Fibroblast of lung (primary cell): ENCODE results near the gene TEAD3. TPM values are rescaled to one million over a fixed set of nuclear protein-coding genes. Genes with fewer than 3 reads are reported as not detected.

Experiments used
- DNase-seq, 2 donors: peaks; one replicate each; pipeline versions ENCODE4 v3.0.0 to v3.0.0-alpha.2; 2010; ENCODE audit warnings: low read depth in 2 of 2
- H2AFZ ChIP-seq: 2 replicates; pipeline ENCODE4 v1.5.1; 2012; ENCODE audit warnings: low read length, control low read depth, inconsistent platforms
- H3K27ac ChIP-seq: 2 replicates; pipeline ENCODE4 v1.5.1; 2011; ENCODE audit warnings: low read length, control low read depth; ENCODE audit not compliant: insufficient read depth
- H3K27me3 ChIP-seq: 2 replicates; pipeline ENCODE4 v1.5.1; 2011; ENCODE audit warnings: mild to moderate bottlenecking, low read length; ENCODE audit not compliant: control insufficient read depth, insufficient read depth
- H3K36me3 ChIP-seq: 2 replicates; pipeline ENCODE4 v1.5.1; 2011; ENCODE audit warnings: low read length; ENCODE audit not compliant: control insufficient read depth, insufficient read depth
- H3K4me1 ChIP-seq: 2 replicates; pipeline ENCODE4 v1.5.1; 2011; ENCODE audit warnings: low read length; ENCODE audit not compliant: control insufficient read depth, insufficient read depth; ENCODE audit errors: extremely low read depth
- H3K4me2 ChIP-seq: 2 replicates; pipeline ENCODE4 v1.5.1; 2011; ENCODE audit warnings: low read length, control low read depth; ENCODE audit not compliant: insufficient read depth; ENCODE audit errors: extremely low read depth
- H3K4me3 ChIP-seq, 4 experiments: fragments of 200-600 bp in 1 of 4; sonication (generic) in 1 of 4; replicated peaks in 1 of 4; 2 replicates each; pipeline ENCODE4 v1.5.1; 2011 to 2016; ENCODE audit warnings: low read length in 4 of 4, low read depth in 3 of 4, mild to moderate bottlenecking in 3 of 4, control low read depth in 2 of 4, inconsistent platforms in 1 of 4, mixed read lengths in 1 of 4; ENCODE audit not compliant: insufficient read depth in 1 of 4; ENCODE audit errors: control extremely low read depth in 1 of 4
- H3K79me2 ChIP-seq: 2 replicates; pipeline ENCODE4 v1.5.1; 2012; ENCODE audit warnings: mild to moderate bottlenecking, low read length, inconsistent platforms; ENCODE audit not compliant: control insufficient read depth, insufficient read depth
- H3K9ac ChIP-seq: 2 replicates; pipeline ENCODE4 v1.5.1; 2011; ENCODE audit warnings: mild to moderate bottlenecking, low read length, control low read depth; ENCODE audit not compliant: insufficient read depth
- H3K9me3 ChIP-seq: 2 replicates; pipeline ENCODE4 v1.5.1; 2012; ENCODE audit warnings: low read depth, low read length; ENCODE audit not compliant: control insufficient read depth, insufficient read depth
- H4K20me1 ChIP-seq: 2 replicates; pipeline ENCODE4 v1.5.1; 2011; ENCODE audit warnings: low read length; ENCODE audit not compliant: control insufficient read depth, insufficient read depth; ENCODE audit errors: extremely low read depth
- EZH2 ChIP-seq: IDR thresholded peaks from 2 replicates; pipeline ENCODE4 v1.5.1; 2012; ENCODE audit warnings: low read length, control low read depth, mild to moderate bottlenecking; ENCODE audit errors: missing control alignments
- polyA plus RNA-seq, 2 donors: library from polyadenylated mRNA; depleted of rRNA in 1 of 2; stranded (reverse) in 1 of 2; unstranded in 1 of 2; fragments of >200 nt; gene quantifications; 2 replicates each; pipeline ENCODE4 v1.2.1, GENCODE V29; 2011 to 2012; ENCODE audit warnings: missing spikeins in 1 of 2
- total RNA-seq: library from RNA; depleted of rRNA; stranded (reverse); fragments of >200 nt; gene quantifications from 2 replicates; pipeline ENCODE4 v1.2.1, GENCODE V29; 2014
- TF ChIP-seq, protein P1 (sequence below), 2 donors: IDR thresholded peaks in 1 of 2; conservative IDR thresholded peaks in 1 of 2; 1 replicate in 1 of 2; 2 replicates in 1 of 2; pipeline ENCODE4 v1.5.1; 2011 to 2012; ENCODE audit warnings: low read length in 2 of 2, control low read depth in 1 of 2, inconsistent platforms in 1 of 2, low read depth in 1 of 2, mild to moderate bottlenecking in 1 of 2

Gene TEAD3
- total and polyA plus RNA-seq, 2 donors (not counting 1 experiment from before 2014, with no cell fraction given): 9.6 to 26.7 TPM

GRCh38 chr6:35483893-35484645 is 12.8 kb downstream of the TEAD3 start:
- H3K79me2 ChIP-seq: peaks cover 20% of the 10 kb centered on the region

DNA sequence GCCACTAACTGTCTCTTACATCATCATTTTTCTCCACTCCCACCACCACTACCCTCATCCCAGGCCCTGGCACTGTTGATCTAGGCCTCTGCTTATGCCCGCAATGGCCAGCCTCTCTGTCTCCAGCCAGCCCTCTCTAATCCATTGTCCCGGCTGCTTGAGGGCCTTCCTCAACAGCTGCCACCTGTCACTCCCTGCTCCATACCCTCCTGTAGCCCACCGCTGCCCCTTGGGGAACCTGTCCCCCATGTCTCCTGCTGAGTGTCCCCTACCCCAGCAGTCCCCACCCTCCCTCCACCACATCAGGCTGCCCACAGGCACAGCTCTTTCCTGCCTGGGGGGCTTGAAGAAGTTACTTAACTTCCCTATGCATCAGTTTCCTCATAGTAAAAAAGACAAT is 13.4 kb downstream of the TEAD3 start:
- no peak for TF ChIP-seq EZH2
- TF ChIP-seq, protein P1, sequence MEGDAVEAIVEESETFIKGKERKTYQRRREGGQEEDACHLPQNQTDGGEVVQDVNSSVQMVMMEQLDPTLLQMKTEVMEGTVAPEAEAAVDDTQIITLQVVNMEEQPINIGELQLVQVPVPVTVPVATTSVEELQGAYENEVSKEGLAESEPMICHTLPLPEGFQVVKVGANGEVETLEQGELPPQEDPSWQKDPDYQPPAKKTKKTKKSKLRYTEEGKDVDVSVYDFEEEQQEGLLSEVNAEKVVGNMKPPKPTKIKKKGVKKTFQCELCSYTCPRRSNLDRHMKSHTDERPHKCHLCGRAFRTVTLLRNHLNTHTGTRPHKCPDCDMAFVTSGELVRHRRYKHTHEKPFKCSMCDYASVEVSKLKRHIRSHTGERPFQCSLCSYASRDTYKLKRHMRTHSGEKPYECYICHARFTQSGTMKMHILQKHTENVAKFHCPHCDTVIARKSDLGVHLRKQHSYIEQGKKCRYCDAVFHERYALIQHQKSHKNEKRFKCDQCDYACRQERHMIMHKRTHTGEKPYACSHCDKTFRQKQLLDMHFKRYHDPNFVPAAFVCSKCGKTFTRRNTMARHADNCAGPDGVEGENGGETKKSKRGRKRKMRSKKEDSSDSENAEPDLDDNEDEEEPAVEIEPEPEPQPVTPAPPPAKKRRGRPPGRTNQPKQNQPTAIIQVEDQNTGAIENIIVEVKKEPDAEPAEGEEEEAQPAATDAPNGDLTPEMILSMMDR (conservative IDR thresholded peaks at IDR 0.05 in 1 of 2, IDR thresholded peaks at IDR 0.05 in 1 of 2; ENCODE audit: low read depth in 1 of 2, low read length in 2 of 2): no peak
- H3K79me2 ChIP-seq: peaks cover 19% of the 10 kb centered on the region
- peaks cover 31% of the 10 kb centered on the region for H3K4me1 ChIP-seq
- no peak overlapping the region for H3K4me3 ChIP-seq
- peaks cover 15% of the 10 kb centered on the region for H3K36me3 ChIP-seq
- no peak overlapping the region for H3K4me2 ChIP-seq
- no peak overlapping the region for H3K27ac ChIP-seq
- no peaks in the 10 kb centered on the region for H3K27me3 ChIP-seq
- H4K20me1 ChIP-seq: no peaks in the 10 kb centered on the region
- no peak overlapping the region for H2AFZ ChIP-seq
- no peak overlapping the region for H3K9ac ChIP-seq
- no peaks in the 10 kb centered on the region for H3K9me3 ChIP-seq
- DNase-seq: no peak

More at GRCh38 chr6:35483893-35484645, 12.8 kb downstream of the TEAD3 start:
- Histone ChIP-seq H3K27ac (no peak overlapping the region), H3K27me3 (no peaks in the 10 kb centered on the region), H3K9ac (no peak overlapping the region), H3K4me2 (no peak overlapping the region), H4K20me1 (no peaks in the 10 kb centered on the region), H3K4me1 (peaks cover 31% of the 10 kb centered on the region), H2AFZ (no peak overlapping the region), H3K9me3 (no peaks in the 10 kb centered on the region), H3K36me3 (peaks cover 14% of the 10 kb centered on the region), H3K4me3 (no peak overlapping the region)
- no peak for TF ChIP-seq EZH2
- TF ChIP-seq, protein P1 (conservative IDR thresholded peaks at IDR 0.05 in 1 of 2, IDR thresholded peaks at IDR 0.05 in 1 of 2; ENCODE audit: low read depth in 1 of 2, low read length in 2 of 2): no peak
- no peak for DNase-seq

DNA sequence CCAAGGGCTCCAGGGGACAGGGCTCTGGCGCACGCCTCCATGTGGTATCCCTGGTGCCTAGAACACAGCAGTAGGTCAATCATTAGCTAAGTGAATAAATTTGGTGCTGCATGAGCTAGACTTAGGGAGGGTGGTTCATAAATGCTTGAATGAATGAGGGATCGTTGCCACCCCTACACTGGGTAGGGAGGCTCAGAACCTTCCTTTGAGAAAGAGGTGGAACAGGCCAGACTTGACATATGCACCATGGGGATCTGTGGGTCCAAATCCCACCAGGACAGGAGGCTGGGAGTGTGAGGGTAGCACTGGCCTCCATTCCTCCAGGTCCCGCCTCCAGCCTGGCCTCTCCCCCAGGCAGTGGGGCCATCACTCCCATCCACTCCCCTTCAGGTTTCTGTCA is 13.8 kb downstream of the TEAD3 start:
- H3K4me3 ChIP-seq: no peak overlapping the region
- H3K4me2 ChIP-seq: no peak overlapping the region
- H3K27ac ChIP-seq: no peak overlapping the region
- H3K9me3 ChIP-seq: no peaks in the 10 kb centered on the region
- no peak overlapping the region for H3K9ac ChIP-seq
- no peaks in the 10 kb centered on the region for H4K20me1 ChIP-seq
- TF ChIP-seq, protein P1 (conservative IDR thresholded peaks at IDR 0.05 in 1 of 2, IDR thresholded peaks at IDR 0.05 in 1 of 2; ENCODE audit: low read depth in 1 of 2, low read length in 2 of 2): no peak
- H3K27me3 ChIP-seq: no peaks in the 10 kb centered on the region
- H3K36me3 ChIP-seq: peaks cover 18% of the 10 kb centered on the region
- no peak for DNase-seq
- peaks cover 28% of the 10 kb centered on the region for H3K4me1 ChIP-seq
- no peak overlapping the region for H2AFZ ChIP-seq
- peaks cover 16% of the 10 kb centered on the region for H3K79me2 ChIP-seq
